Prostate gland (tissue), 2 donors: Measurements from ENCODE around the gene CEP135. TPM values are rescaled to one million over a fixed set of nuclear protein-coding genes. Genes with fewer than 3 reads are reported as not detected.

Experiments used
- DNase-seq: peaks from one replicate; pipeline ENCODE4 v3.0.0-alpha.2; 2019; ENCODE audit warnings: low spot score
- H3K27ac ChIP-seq, 2 donors: fragments of 200-600 bp; sonication (generic); 2 replicates each; pipeline ENCODE4 v1.5.1; 2017 to 2019
- H3K27me3 ChIP-seq: fragments of 200-600 bp; sonication (generic); replicated peaks from 2 replicates; pipeline ENCODE4 v1.5.1; 2019; ENCODE audit not compliant: insufficient read depth
- H3K36me3 ChIP-seq, 2 donors: fragments of 200-600 bp; sonication (generic); 1 replicate in 1 of 2; 2 replicates in 1 of 2; pipeline versions ENCODE4 v1.5.1 to v1.8.1; 2017 to 2019
- H3K4me1 ChIP-seq: fragments of 200-600 bp; sonication (generic); replicated peaks from 2 replicates; pipeline ENCODE4 v1.5.1; 2019
- H3K4me3 ChIP-seq, 2 donors: fragments of 200-600 bp; sonication (generic); 2 replicates each; pipeline ENCODE4 v1.5.1; 2017 to 2019
- H3K9me3 ChIP-seq: fragments of 200-600 bp; sonication (generic); 2 replicates; pipeline ENCODE4 v1.5.1; 2017
- POLR2A ChIP-seq: fragments of 450-650 bp; IDR thresholded peaks from one replicate; pipeline ENCODE4 v1.6.1; 2016; ENCODE audit warnings: antibody characterized with exemption, mild to moderate bottlenecking
- POLR2AphosphoS5 ChIP-seq: sonication (generic); formaldehyde crosslinking; IDR thresholded peaks from one replicate; pipeline ENCODE4 v1.6.1; 2017; ENCODE audit warnings: antibody characterized with exemption
- WGBS: methylation state at CpG from one replicate; pipeline ENCODE4 v1.1.5; 2018; 5-methylcytosine and 5-hydroxymethylcytosine counted together
- intact Hi-C: fragments of 100-400 bp; cut with DNase I; formaldehyde crosslinking; loops from one replicate; pipeline ENCODE4 v1.14.2; 2022
- total RNA-seq, 2 donors: library from RNA; depleted of rRNA; stranded (reverse); fragments of >200 nt; gene quantifications; one replicate each; pipeline ENCODE4 v1.1.0, GENCODE V29; 2016
- TF ChIP-seq, protein P1 (sequence below), 4 experiments: fragments of 200-600 bp in 2 of 4; fragments of 450-650 bp in 2 of 4; sonication (generic) in 2 of 4; IDR thresholded peaks; 1 replicate in 3 of 4; 2 replicates in 1 of 4; pipeline ENCODE4 v1.5.1; 2016 to 2019; ENCODE audit warnings: antibody characterized with exemption in 4 of 4, mild to moderate bottlenecking in 2 of 4, moderate library complexity in 2 of 4

Gene CEP135
- total RNA-seq, 2 donors from 2014 or later, result 3.3 to 7.1 TPM

DNA sequence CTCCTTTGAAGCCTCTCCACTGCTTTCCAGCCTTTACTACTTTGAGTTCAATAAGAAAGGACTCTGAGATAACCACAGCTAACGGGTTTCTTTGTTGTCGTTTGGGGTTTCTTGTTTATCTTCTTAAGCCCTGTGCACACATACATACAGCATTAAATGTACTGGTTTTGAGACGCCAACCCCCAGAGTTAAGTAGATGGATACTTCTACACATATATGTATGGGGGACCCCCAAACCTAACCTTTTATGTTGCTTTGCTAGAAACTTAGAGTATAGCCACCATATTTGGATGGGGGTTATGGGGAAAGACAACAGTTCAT, 697 bp downstream of the CEP135 start:
- H3K27me3 ChIP-seq, result no peaks in the 10 kb centered on the region
- 4% methylated on average over 3 of the region's 3 CpGs for WGBS
- no peaks in the 10 kb centered on the region for H3K9me3 ChIP-seq
- no peaks in the 10 kb centered on the region for H3K36me3 ChIP-seq
- H3K4me1 ChIP-seq, result no peaks in the 10 kb centered on the region
- DNase-seq, result peak; percentile 4
- TF ChIP-seq POLR2AphosphoS5, result no peak
- TF ChIP-seq, protein P1, sequence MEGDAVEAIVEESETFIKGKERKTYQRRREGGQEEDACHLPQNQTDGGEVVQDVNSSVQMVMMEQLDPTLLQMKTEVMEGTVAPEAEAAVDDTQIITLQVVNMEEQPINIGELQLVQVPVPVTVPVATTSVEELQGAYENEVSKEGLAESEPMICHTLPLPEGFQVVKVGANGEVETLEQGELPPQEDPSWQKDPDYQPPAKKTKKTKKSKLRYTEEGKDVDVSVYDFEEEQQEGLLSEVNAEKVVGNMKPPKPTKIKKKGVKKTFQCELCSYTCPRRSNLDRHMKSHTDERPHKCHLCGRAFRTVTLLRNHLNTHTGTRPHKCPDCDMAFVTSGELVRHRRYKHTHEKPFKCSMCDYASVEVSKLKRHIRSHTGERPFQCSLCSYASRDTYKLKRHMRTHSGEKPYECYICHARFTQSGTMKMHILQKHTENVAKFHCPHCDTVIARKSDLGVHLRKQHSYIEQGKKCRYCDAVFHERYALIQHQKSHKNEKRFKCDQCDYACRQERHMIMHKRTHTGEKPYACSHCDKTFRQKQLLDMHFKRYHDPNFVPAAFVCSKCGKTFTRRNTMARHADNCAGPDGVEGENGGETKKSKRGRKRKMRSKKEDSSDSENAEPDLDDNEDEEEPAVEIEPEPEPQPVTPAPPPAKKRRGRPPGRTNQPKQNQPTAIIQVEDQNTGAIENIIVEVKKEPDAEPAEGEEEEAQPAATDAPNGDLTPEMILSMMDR (IDR thresholded peaks at IDR 0.05), result no peak
- TF ChIP-seq POLR2A, result no peak
- peak overlapping the region; percentile 67 to 80 for H3K4me3 ChIP-seq
- peak overlapping the region; percentile 78 to 85 for H3K27ac ChIP-seq
- intact Hi-C loops, result no loop called here

DNA sequence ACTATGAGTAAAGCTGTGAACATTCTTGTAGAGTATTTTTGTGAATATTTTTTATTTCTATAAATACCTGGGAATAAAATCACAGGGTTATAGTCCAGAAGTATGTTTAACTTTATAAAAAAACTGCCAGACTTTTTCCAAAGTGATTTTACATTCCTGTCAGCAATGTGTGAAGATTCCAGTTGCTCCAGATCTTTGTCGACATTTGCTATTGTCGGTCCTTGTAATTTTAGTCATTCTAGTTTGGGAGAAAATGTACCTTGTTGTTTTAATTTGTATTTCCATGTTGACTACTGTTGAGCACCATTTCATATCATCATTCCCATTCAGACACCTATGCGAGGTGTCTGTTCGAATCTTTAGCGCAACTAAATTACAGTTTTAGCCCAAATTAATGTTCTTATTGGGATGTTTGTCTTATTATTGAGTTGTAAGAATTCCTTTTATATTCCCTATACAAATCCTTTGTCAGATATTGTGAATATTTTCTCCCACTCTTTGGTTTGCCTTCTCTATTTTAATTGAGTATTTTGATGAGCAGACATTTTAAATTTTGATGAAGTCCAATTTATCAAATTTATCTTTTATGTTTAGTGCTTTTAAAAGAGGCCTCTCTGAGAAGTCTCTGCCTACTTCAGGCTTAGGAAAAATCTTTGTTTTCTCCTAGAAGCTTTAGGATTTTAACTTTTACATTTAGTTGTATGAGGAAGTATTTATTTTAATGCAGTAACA, 2.6 kb downstream of the CEP135 start:
- DNase-seq, result no peak
- Histone ChIP-seq H3K27ac (no peak overlapping the region), H3K27me3 (no peaks in the 10 kb centered on the region), H3K4me1 (no peaks in the 10 kb centered on the region), H3K9me3 (no peaks in the 10 kb centered on the region), H3K4me3 (no peak overlapping the region), H3K36me3 (no peaks in the 10 kb centered on the region)
- 95% methylated on average over 5 of the region's 5 CpGs for WGBS
- TF ChIP-seq, protein P1 (IDR thresholded peaks at IDR 0.05), result no peak
- no peak for TF ChIP-seq POLR2AphosphoS5
- TF ChIP-seq POLR2A, result no peak
- intact Hi-C loops, result no loop called here

DNA sequence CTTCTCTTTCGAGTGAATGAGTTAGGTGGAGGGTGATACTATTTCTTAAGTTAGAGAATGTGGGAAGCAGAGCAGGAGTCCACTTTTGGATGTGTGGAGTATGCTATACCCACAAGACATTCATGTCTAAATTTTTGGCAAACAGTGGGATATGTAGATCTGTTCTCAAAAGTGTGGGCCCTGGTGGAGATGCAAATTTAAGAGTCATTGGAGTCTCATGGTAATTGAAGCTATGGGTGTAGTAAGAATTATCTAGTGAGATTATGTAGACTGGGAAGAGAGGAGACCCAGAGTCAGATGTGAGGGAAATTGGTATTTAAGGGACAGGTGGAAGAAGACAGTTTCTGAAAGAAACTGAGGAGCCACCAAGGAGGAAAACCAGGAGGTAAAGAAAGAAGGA, 7.0 kb downstream of the CEP135 start:
- Histone ChIP-seq H3K4me1 (no peaks in the 10 kb centered on the region), H3K4me3 (no peak overlapping the region), H3K36me3 (no peaks in the 10 kb centered on the region), H3K27ac (no peak overlapping the region), H3K9me3 (no peaks in the 10 kb centered on the region), H3K27me3 (no peaks in the 10 kb centered on the region)
- WGBS, result 100% methylated on average over 1 of the region's 1 CpG
- intact Hi-C loops, result no loop called here
- TF ChIP-seq POLR2A (no peak), POLR2AphosphoS5 (no peak)
- no peak for DNase-seq

DNA sequence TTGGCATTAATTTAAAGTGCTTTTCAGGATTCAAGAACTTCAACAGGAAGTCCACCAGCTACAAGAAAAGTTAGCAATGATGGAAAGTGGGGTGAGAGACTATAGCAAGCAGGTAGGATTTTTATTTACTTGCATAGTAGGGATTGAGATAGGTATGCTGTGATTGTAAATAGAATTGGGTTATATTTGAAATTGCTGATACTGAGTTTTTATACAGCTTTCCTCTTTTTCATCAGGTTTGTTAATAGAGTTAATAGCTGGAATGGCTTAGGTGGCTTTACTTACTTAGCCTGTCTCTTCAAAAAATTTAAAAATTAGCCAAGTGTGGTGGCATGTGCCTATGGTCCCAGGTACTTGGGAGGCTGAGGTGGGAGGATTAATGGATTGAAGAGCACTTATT, 10.9 kb downstream of the CEP135 start:
- Histone ChIP-seq H3K4me3 (no peak overlapping the region), H3K9me3 (no peaks in the 10 kb centered on the region), H3K4me1 (no peaks in the 10 kb centered on the region), H3K36me3 (no peaks in the 10 kb centered on the region), H3K27ac (no peak overlapping the region), H3K27me3 (no peaks in the 10 kb centered on the region)
- no peak for DNase-seq
- intact Hi-C loops, result no loop called here
- TF ChIP-seq POLR2AphosphoS5 (no peak), POLR2A (no peak)
- TF ChIP-seq, protein P1 (IDR thresholded peaks at IDR 0.05), result no peak

DNA sequence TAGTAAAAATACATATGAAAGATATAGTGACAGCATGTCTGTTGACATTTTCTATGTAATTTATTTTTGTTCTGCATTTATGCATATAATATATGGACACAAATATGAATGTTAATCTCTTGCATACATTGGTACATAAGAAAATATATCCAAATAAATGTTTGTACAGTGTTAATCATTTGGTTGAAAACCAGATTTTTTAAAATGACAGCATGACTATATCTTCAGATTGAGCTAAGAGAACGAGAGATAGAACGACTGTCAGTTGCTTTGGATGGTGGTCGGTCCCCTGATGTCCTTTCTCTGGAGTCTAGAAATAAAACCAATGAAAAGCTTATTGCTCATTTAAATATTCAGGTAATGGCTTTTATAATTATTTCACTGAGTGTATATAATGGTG, 15.3 kb downstream of the CEP135 start:
- intact Hi-C loops, result no loop called here
- H3K4me3 ChIP-seq, result no peak overlapping the region
- TF ChIP-seq POLR2A (no peak), POLR2AphosphoS5 (no peak)
- TF ChIP-seq, protein P1 (IDR thresholded peaks at IDR 0.05), result no peak
- H3K4me1 ChIP-seq, result no peaks in the 10 kb centered on the region
- no peaks in the 10 kb centered on the region for H3K9me3 ChIP-seq
- H3K27ac ChIP-seq, result no peak overlapping the region
- no peaks in the 10 kb centered on the region for H3K36me3 ChIP-seq
- H3K27me3 ChIP-seq, result no peaks in the 10 kb centered on the region
- 91% methylated on average over 3 of the region's 3 CpGs for WGBS
- DNase-seq, result no peak
